ENCODE data around the gene HDGFL3.
"Not testable (repeated sequence)": the region's sequence is repeated elsewhere in the genome, so short reads cannot be mapped to it uniquely, and the experiment has no call there.

Gene HDGFL3

GRCh38 chr15:83090465-83090864, 117.2 kb downstream of the HDGFL3 start:
- no peak overlapping the region for H3K4me3 ChIP-seq (ENCODE audit: low read depth, low read length)
- no peak for TF ChIP-seq CTCF (IDR thresholded peaks at IDR 0.05; ENCODE audit: low read depth, low read length, missing control alignments)
- in situ Hi-C loops (cut with HindIII; ENCODE audit: low sequenced_read_pairs), result loop anchor here (5.0 kb wide), 1 partner anchor 87 kb away; no protein-coding TSS in a partner anchor
- no peak for DNase-seq (ENCODE audit: low read depth)

- no peak for TF ChIP-seq CTCF (IDR thresholded peaks at IDR 0.05; ENCODE audit: low read depth, low read length, missing control alignments)
- no peak for DNase-seq (ENCODE audit: low read depth)
- in situ Hi-C loops (cut with HindIII; ENCODE audit: low sequenced_read_pairs), result no loop called here
- H3K4me3 ChIP-seq (ENCODE audit: low read depth, low read length), result no peak overlapping the region
Measured at GRCh38 chr15:83088876-83089275, 118.7 kb downstream of the HDGFL3 start.

GRCh38 chr15:83087576-83087975, 120.0 kb downstream of the HDGFL3 start:
- in situ Hi-C loops (cut with HindIII; ENCODE audit: low sequenced_read_pairs), result no loop called here
- no peak for TF ChIP-seq CTCF (IDR thresholded peaks at IDR 0.05; ENCODE audit: low read depth, low read length, missing control alignments)
- DNase-seq (ENCODE audit: low read depth), result no peak
- H3K4me3 ChIP-seq (ENCODE audit: low read depth, low read length), result no peak overlapping the region

- in situ Hi-C loops (cut with HindIII; ENCODE audit: low sequenced_read_pairs); DNase-seq (ENCODE audit: low read depth): not testable (repeated sequence)
Measured at GRCh38 chr15:83085864-83086552, 121.6 kb downstream of the HDGFL3 start.

GRCh38 chr15:83085461-83085860, 122.2 kb downstream of the HDGFL3 start:
- DNase-seq (ENCODE audit: low read depth); in situ Hi-C loops (cut with HindIII; ENCODE audit: low sequenced_read_pairs); H3K4me3 ChIP-seq (ENCODE audit: low read depth, low read length): not testable (repeated sequence)

More at GRCh38 chr15:83085864-83086552, 121.6 kb downstream of the HDGFL3 start:
- not testable (repeated sequence) for H3K4me3 ChIP-seq (ENCODE audit: low read depth, low read length)

GRCh38 chr15:83082730-83083386, 124.8 kb downstream of the HDGFL3 start:
- no peak for DNase-seq (ENCODE audit: low read depth)
- TF ChIP-seq CTCF (IDR thresholded peaks at IDR 0.05; ENCODE audit: low read depth, low read length, missing control alignments), result no peak
- in situ Hi-C loops (cut with HindIII; ENCODE audit: low sequenced_read_pairs), result no loop called here
- H3K4me3 ChIP-seq (ENCODE audit: low read depth, low read length), result no peak overlapping the region

- TF ChIP-seq CTCF (IDR thresholded peaks at IDR 0.05; ENCODE audit: low read depth, low read length, missing control alignments), result no peak
- DNase-seq (ENCODE audit: low read depth), result no peak
- no peak overlapping the region for H3K4me3 ChIP-seq (ENCODE audit: low read depth, low read length)
- in situ Hi-C loops (cut with HindIII; ENCODE audit: low sequenced_read_pairs), result no loop called here
Measured at GRCh38 chr15:83081256-83082014, 126.2 kb downstream of the HDGFL3 start.
